ENCODE measurements around the gene TLE3. TPM values are rescaled to one million over a fixed set of nuclear protein-coding genes. Genes with fewer than 3 reads are reported as not detected.
"Not testable (repeated sequence)": the region's sequence is repeated elsewhere in the genome, so short reads cannot be mapped to it uniquely, and the experiment has no call there.

Gene TLE3
- total RNA-seq, 1 donor from 2014 or later: 17.8 TPM

DNA sequence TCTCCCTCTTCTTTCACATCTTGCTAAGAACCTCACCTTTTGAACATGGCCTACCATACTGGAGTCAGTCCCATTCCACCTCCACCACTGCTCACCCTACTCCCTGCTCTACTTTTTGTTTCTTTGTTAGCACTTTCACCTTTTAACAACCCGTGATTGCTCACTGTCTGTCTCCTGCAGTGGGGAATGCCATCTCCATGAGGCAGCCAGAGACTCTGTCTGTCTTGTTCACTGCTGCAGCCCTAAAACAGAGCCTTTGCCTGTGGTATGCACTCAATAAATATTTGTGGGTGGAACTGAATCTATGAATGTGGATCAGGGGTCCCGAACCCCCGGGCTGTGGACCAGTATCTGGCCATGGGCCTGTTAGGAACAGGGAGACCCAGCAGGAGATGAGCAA, 16.5 kb upstream of the TLE3 start:
- no peaks in the 10 kb centered on the region for H3K9me3 ChIP-seq (replicated peaks)
- H3K27me3 ChIP-seq (ENCODE audit: low read depth): peaks cover 19% of the 10 kb centered on the region
- intact Hi-C loops (cut with micrococcal nuclease): no loop called here

DNA sequence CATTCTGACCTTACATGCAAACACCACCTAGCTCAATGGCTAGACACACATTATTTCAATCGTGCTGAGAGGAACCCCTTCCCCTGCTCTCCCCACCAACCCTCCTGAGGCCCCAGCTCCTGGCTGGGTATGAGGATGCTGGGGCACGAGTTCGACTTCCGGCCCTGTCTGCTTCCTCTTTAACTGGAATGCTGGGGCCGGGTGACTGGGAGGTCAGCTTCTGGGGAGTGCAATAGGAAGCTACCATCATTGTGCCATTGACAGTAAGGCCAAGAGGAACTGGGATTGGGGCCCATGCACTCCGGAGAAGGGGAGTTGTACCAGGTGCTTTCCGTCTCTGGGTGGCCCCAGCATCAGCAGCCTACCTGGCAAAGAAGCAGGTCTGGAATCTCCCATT, 15.6 kb upstream of the TLE3 start:
- Histone ChIP-seq H3K4me3 (no peak overlapping the region), H3K27ac (replicated peaks) (no peak overlapping the region), H3K36me3 (no peaks in the 10 kb centered on the region), H3K9me3 (replicated peaks) (no peaks in the 10 kb centered on the region), H3K4me1 (peaks cover 34% of the 10 kb centered on the region), H3K27me3 (ENCODE audit: low read depth) (peaks cover 9% of the 10 kb centered on the region)
- intact Hi-C loops (cut with micrococcal nuclease): no loop called here
- no peak for TF ChIP-seq CTCF (IDR thresholded peaks at IDR 0.05; ENCODE audit: borderline replicate concordance)
- peak; percentile 55 for DNase-seq

More for the DNA sequence above, 16.5 kb upstream of the TLE3 start:
- Histone ChIP-seq H3K4me3 (no peak overlapping the region), H3K27ac (replicated peaks) (no peak overlapping the region), H3K4me1 (peaks cover 34% of the 10 kb centered on the region), H3K36me3 (no peaks in the 10 kb centered on the region)
- no peak for TF ChIP-seq CTCF (IDR thresholded peaks at IDR 0.05; ENCODE audit: borderline replicate concordance)
- no peak for DNase-seq

- H3K27me3 ChIP-seq (ENCODE audit: low read depth); H3K36me3 ChIP-seq; H3K4me3 ChIP-seq; DNase-seq; H3K27ac ChIP-seq (replicated peaks); intact Hi-C loops (cut with micrococcal nuclease); H3K9me3 ChIP-seq (replicated peaks): not testable (repeated sequence)
- peaks cover 34% of the 10 kb centered on the region for H3K4me1 ChIP-seq
Measured at GRCh38 chr15:70112572-70113303, 15.0 kb upstream of the TLE3 start.

DNA sequence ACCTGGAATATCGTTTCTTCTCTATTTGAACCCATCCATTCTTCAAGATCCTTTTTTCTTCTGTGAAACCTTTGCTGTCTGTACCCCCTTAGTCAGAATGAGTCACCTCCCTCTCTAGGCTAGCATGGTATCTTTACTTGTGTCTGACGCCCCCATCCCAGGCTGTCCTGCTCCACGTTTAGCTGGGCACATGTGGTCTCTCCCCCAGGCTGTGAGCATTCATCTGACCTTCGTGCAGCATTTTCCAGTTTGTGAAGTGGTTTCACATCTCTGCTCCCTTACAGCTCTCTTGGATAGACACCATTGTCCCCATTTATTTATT, 14.3 kb upstream of the TLE3 start:
- peak overlapping the region; percentile 92 for H3K27ac ChIP-seq (replicated peaks)
- H3K27me3 ChIP-seq (ENCODE audit: low read depth): peaks cover 8% of the 10 kb centered on the region
- H3K36me3 ChIP-seq: no peaks in the 10 kb centered on the region
- peak overlapping the region; percentile 52 for H3K4me3 ChIP-seq
- no peak for TF ChIP-seq CTCF (IDR thresholded peaks at IDR 0.05; ENCODE audit: borderline replicate concordance)
- DNase-seq: no peak
- intact Hi-C loops (cut with micrococcal nuclease): no loop called here
- peaks cover 34% of the 10 kb centered on the region for H3K4me1 ChIP-seq
- H3K9me3 ChIP-seq (replicated peaks): no peaks in the 10 kb centered on the region

DNA sequence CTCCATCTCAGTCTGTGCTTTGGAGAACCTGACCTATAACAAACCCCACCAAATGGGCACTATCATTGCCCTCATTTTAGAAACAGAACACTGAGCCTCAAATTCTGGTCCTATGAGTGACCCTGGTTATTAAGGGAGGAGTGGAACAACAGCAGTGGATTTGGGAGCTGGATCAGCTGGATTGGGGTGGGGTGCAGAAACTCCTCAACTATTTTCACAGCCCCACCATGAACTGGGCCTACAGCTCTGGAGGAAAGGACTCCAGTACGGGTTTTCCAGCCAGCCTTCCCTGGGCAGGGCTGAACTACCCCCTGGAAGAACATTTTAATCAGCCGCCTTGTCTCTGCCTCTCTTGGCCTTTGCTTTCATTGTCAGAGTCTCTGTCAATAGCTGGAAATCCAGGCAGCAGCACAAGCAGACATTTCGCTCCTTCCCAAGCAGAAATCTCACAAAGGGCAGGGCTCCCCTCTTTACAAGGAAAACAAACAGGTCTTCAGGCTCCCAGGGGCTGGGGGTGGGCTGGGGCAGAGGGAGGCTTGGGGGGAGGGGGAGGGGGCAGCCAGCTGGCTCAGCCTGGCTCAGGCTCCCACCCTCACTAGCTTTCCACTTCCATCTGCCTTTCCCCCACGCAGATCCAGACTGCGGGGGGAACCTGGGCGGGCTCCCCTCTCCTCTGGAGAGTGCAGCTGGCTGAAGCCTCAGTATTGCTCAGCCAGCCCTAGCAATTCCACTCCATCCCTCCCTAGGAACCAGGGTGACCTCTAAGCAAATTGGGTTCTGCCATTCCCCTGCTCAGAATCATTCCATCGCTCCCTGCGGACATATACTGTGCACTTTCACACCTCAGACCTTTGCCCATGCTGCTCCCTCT, 13.7 kb upstream of the TLE3 start:
- Histone ChIP-seq H3K36me3 (no peaks in the 10 kb centered on the region), H3K27ac (replicated peaks) (peak overlapping the region; percentile 92), H3K27me3 (ENCODE audit: low read depth) (peaks cover 2% of the 10 kb centered on the region), H3K4me1 (peaks cover 34% of the 10 kb centered on the region), H3K9me3 (replicated peaks) (no peaks in the 10 kb centered on the region), H3K4me3 (peak overlapping the region; percentile 52)
- peak; percentile 81 for DNase-seq
- TF ChIP-seq CTCF (IDR thresholded peaks at IDR 0.05; ENCODE audit: borderline replicate concordance): no peak
- intact Hi-C loops (cut with micrococcal nuclease): no loop called here

DNA sequence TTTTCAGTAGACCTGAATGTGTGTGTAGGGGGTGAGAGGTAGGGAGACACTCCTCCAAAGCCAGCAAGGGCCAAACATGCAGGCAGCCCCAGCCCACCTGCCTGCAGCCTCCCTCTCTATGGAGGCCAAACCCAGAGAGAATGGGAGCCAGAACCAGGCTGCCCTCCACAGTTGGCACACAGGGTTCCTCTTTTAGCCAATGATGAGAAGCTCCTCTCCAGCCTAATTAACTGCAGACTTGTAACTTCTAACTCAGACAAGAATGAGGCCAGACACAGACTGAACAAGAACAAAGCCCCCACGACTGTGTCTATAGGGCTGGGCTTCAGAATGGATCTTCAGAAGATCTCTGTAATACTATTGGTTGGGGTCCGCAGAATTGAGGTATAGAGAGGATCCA, 12.3 kb upstream of the TLE3 start:
- H3K36me3 ChIP-seq: no peaks in the 10 kb centered on the region
- DNase-seq: no peak
- H3K4me3 ChIP-seq: no peak overlapping the region
- H3K4me1 ChIP-seq: peaks cover 28% of the 10 kb centered on the region
- intact Hi-C loops (cut with micrococcal nuclease): no loop called here
- H3K27ac ChIP-seq (replicated peaks): no peak overlapping the region
- no peak for TF ChIP-seq CTCF (IDR thresholded peaks at IDR 0.05; ENCODE audit: borderline replicate concordance)
- no peaks in the 10 kb centered on the region for H3K27me3 ChIP-seq (ENCODE audit: low read depth)
- no peaks in the 10 kb centered on the region for H3K9me3 ChIP-seq (replicated peaks)
